MM.1S (cell line): ENCODE measurements around the gene CAPZA1.
A peak's percentile ranks its signal among the peaks of the same experiment; 100 is the strongest.

Experiments
- EZH2 ChIP-seq: fragments of 300-600 bp; sonication (generic); optimal IDR thresholded peaks from 2 replicates; pipeline ENCODE3; 2017; ENCODE audit warnings: low read depth, mild to moderate bottlenecking, antibody characterized with exemption, low read length, mixed read lengths
- TF ChIP-seq, protein P1 (sequence below): fragments of 300-600 bp; sonication (generic); IDR thresholded peaks from 2 replicates; pipeline ENCODE4 v1.5.1; 2016; ENCODE audit warnings: antibody characterized with exemption, low read length, mixed read lengths

- TF ChIP-seq, protein P1, sequence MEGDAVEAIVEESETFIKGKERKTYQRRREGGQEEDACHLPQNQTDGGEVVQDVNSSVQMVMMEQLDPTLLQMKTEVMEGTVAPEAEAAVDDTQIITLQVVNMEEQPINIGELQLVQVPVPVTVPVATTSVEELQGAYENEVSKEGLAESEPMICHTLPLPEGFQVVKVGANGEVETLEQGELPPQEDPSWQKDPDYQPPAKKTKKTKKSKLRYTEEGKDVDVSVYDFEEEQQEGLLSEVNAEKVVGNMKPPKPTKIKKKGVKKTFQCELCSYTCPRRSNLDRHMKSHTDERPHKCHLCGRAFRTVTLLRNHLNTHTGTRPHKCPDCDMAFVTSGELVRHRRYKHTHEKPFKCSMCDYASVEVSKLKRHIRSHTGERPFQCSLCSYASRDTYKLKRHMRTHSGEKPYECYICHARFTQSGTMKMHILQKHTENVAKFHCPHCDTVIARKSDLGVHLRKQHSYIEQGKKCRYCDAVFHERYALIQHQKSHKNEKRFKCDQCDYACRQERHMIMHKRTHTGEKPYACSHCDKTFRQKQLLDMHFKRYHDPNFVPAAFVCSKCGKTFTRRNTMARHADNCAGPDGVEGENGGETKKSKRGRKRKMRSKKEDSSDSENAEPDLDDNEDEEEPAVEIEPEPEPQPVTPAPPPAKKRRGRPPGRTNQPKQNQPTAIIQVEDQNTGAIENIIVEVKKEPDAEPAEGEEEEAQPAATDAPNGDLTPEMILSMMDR, result peak; percentile 58
- TF ChIP-seq EZH2, result no peak
Observed at GRCh38 chr1:112718691-112719418, 99.2 kb downstream of the CAPZA1 start.
